PC-3 (cell line): ENCODE data around the gene SCD5.

Experiments used
- EZH2 ChIP-seq: fragments of 300-600 bp; sonication (generic); IDR thresholded peaks from one replicate; pipeline ENCODE4 v1.6.1; 2017; ENCODE audit warnings: antibody characterized with exemption, mild to moderate bottlenecking, low read length; ENCODE audit not compliant: unreplicated experiment
- TF ChIP-seq, protein P1 (sequence below): fragments of 300-600 bp; sonication (generic); conservative IDR thresholded peaks from 2 replicates; pipeline ENCODE4 v1.5.1; 2017; ENCODE audit warnings: antibody characterized with exemption, low read depth, mild to moderate bottlenecking, low read length

DNA sequence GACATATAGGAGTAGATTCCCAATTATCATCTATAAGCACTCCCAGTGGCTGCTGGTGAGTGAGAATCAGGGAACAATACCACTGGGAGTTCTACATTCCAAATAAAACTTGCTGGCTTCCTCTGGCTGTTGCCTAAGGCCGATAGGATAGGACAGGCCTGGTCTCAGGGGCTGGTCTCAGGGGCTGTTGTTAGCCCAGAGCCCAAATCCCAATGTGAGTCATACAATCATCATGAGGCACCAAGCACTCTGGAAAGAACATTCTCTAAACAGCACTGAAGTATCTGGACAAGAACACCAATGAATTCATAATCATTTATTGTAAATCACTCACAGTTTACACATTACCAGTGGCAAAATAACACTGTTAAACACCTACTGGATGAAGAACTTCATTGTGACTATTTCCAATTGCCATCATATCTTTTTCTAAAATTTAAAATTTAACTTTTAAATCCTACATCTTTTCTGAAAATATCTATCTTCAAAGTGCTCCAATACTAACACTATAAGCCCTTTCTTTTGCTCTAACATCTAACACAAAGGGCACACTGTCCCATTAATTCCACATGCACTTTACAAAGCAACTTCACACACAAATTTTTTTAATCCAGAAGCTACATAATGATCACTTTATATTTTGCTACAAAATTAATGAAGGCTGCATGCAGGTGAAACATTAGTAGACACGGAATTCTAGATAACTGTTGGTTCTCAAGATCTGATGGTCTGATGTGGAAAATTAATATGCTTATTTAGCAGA is 169.2 kb downstream of the SCD5 start:
- TF ChIP-seq, protein P1, sequence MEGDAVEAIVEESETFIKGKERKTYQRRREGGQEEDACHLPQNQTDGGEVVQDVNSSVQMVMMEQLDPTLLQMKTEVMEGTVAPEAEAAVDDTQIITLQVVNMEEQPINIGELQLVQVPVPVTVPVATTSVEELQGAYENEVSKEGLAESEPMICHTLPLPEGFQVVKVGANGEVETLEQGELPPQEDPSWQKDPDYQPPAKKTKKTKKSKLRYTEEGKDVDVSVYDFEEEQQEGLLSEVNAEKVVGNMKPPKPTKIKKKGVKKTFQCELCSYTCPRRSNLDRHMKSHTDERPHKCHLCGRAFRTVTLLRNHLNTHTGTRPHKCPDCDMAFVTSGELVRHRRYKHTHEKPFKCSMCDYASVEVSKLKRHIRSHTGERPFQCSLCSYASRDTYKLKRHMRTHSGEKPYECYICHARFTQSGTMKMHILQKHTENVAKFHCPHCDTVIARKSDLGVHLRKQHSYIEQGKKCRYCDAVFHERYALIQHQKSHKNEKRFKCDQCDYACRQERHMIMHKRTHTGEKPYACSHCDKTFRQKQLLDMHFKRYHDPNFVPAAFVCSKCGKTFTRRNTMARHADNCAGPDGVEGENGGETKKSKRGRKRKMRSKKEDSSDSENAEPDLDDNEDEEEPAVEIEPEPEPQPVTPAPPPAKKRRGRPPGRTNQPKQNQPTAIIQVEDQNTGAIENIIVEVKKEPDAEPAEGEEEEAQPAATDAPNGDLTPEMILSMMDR: no peak
- TF ChIP-seq EZH2: no peak
